T-cell (primary cell): ENCODE results near the gene APBB2. TPM values are rescaled to one million over a fixed set of nuclear protein-coding genes. Genes with fewer than 3 reads are reported as not detected.
"Not testable (repeated sequence)": the region's sequence is repeated elsewhere in the genome, so short reads cannot be mapped to it uniquely, and the experiment has no call there.

ENCODE experiments used
- ATAC-seq, 4 experiments: fragments of 200-7000 bp in 3 of 4; fragments of 150-1000 bp in 1 of 4; cut with Tn5 transposase; replicated peaks in 1 of 4; 1 replicate in 3 of 4; 2 replicates in 1 of 4; pipeline ENCODE4 v1.10.0; 2021; ENCODE audit warnings: moderate library complexity in 3 of 4, mild to moderate bottlenecking in 2 of 4, moderate number of reproducible peaks in 1 of 4
- CTCF ChIA-PET, 2 donors: fragments of 300-600 bp; sonication (Branson Sonifier 250); formaldehyde crosslinking; loops; one replicate each; lab custom pipeline; 2022; ENCODE audit warnings: antibody characterized with exemption in 2 of 2; lab: Charles Lee
- POLR2A ChIA-PET, 2 donors: fragments of 300-600 bp; sonication (Branson Sonifier 250); formaldehyde crosslinking; loops; one replicate each; lab custom pipeline; 2022; ENCODE audit warnings: antibody characterized with exemption in 2 of 2; lab: Charles Lee
- DNase-seq, 35 experiments: peaks; one replicate each; pipeline versions ENCODE4 v3.0.0 to v3.0.0-alpha.2; 2013 to 2023
- H3K27ac ChIP-seq: one replicate; pipeline ENCODE4 v1.5.1; 2013; ENCODE audit warnings: low read length
- H3K27me3 ChIP-seq, 2 experiments: replicated peaks in 1 of 2; 1 replicate in 1 of 2; 2 replicates in 1 of 2; pipeline versions ENCODE4 v1.6.1 to v1.7.0; 2013; ENCODE audit warnings: low read length in 1 of 2, mixed read lengths in 1 of 2; ENCODE audit not compliant: control insufficient read depth in 2 of 2, insufficient read depth in 2 of 2; ENCODE audit errors: extremely low read depth in 1 of 2
- H3K36me3 ChIP-seq, 2 donors: 1 replicate in 1 of 2; 2 replicates in 1 of 2; pipeline versions ENCODE4 v1.6.1 to v1.7.0; 2013; ENCODE audit warnings: low read length in 1 of 2; ENCODE audit not compliant: control insufficient read depth in 2 of 2, insufficient read depth in 1 of 2; ENCODE audit errors: extremely low read depth in 1 of 2
- H3K4me1 ChIP-seq, 2 experiments: 1 replicate in 1 of 2; 2 replicates in 1 of 2; pipeline versions ENCODE4 v1.6.1 to v1.7.0; 2013; ENCODE audit warnings: low read length in 2 of 2, mixed read lengths in 1 of 2; ENCODE audit not compliant: insufficient read depth in 2 of 2, control insufficient read depth in 1 of 2; ENCODE audit errors: extremely low read depth in 1 of 2
- H3K4me3 ChIP-seq, 2 donors: 1 replicate in 1 of 2; 2 replicates in 1 of 2; pipeline versions ENCODE4 v1.5.1 to v1.7.0; 2013; ENCODE audit warnings: mild to moderate bottlenecking in 2 of 2, low read length in 1 of 2, moderate library complexity in 1 of 2; ENCODE audit not compliant: control insufficient read depth in 1 of 2; ENCODE audit errors: extremely low read depth in 1 of 2
- H3K9me3 ChIP-seq: 2 replicates; pipeline ENCODE4 v1.7.0; 2013
- H3K27ac Mint-ChIP-seq, 2 donors: one replicate each; pipeline ENCODE4 v1.8.0; 2020 to 2021; ENCODE audit warnings: mild to moderate bottlenecking in 2 of 2, mixed read lengths in 2 of 2
- H3K27me3 Mint-ChIP-seq, 2 donors: one replicate each; pipeline ENCODE4 v1.8.0; 2021 to 2022; ENCODE audit warnings: mixed read lengths in 2 of 2
- H3K36me3 Mint-ChIP-seq: one replicate; pipeline ENCODE4 v1.8.0; 2021; ENCODE audit warnings: mixed read lengths
- H3K4me1 Mint-ChIP-seq, 3 donors: one replicate each; pipeline ENCODE4 v1.8.0; 2020 to 2022; ENCODE audit warnings: mixed read lengths in 3 of 3, mild to moderate bottlenecking in 1 of 3
- H3K4me3 Mint-ChIP-seq, 3 donors: one replicate each; pipeline ENCODE4 v1.8.0; 2020 to 2022; ENCODE audit warnings: mild to moderate bottlenecking in 3 of 3, mixed read lengths in 3 of 3, moderate library complexity in 3 of 3
- H3K9me3 Mint-ChIP-seq, 3 donors: one replicate each; pipeline ENCODE4 v1.8.0; 2020 to 2022; ENCODE audit warnings: mixed read lengths in 3 of 3
- WGBS: methylation state at CpG from one replicate; pipeline ENCODE4 v1.1.5; 2013; ENCODE audit warnings: missing lambda C conversion rate; ENCODE audit not compliant: insufficient coverage; 5-methylcytosine and 5-hydroxymethylcytosine counted together
- total RNA-seq, 35 experiments: library from RNA in 6 of 35; stranded (reverse) in 6 of 35; fragments of 120-200 nt in 1 of 35; gene quantifications; one replicate each; pipeline versions ENCODE4 v1.2.1 to v1.2.4 and lab custom pipeline; 2013 to 2026

The APBB2 gene
- total RNA-seq, 5 donors from 2014 or later (not counting 1 experiment from before 2014, with no cell fraction given) = 0.23 to 1.6 (median 0.70) TPM

- Histone ChIP-seq H3K9me3 (no peaks in the 10 kb centered on the region), H3K4me1 (peaks cover 0 to 4% of the 10 kb centered on the region in 2 experiments), H3K27ac (no peak overlapping the region), H3K4me3 (no peak overlapping the region), H3K27me3 (peaks cover 0 to 12% of the 10 kb centered on the region in 2 experiments), H3K36me3 (no peaks in the 10 kb centered on the region)
- no CpG with 5 or more reads among the region's 4 CpGs for WGBS
- Mint-ChIP-seq H3K9me3 (no peaks in the 10 kb centered on the region), H3K27me3 (peaks cover 20% of the 10 kb centered on the region in 2 donors), H3K27ac (no peak overlapping the region), H3K4me1 (peaks cover 3 to 6% (median 6%) of the 10 kb centered on the region in 3 donors), H3K36me3 (no peaks in the 10 kb centered on the region), H3K4me3 (no peak overlapping the region)
- ATAC-seq = no peak
- ChIA-PET POLR2A (no interaction called here), CTCF (interaction anchor here in 1 of 2 donors (1.1 kb wide), 1 partner anchor 10 kb away, joined by 3 read pairs; no protein-coding TSS in a partner anchor)
- DNase-seq = no peak
These were observed 287.3 kb downstream of the APBB2 start for GRCh38 chr4:40927074-40927473.

- POLR2A ChIA-PET = interaction anchor here in 1 of 2 donors (0.6 kb wide), 1 partner anchor 728 kb away, joined by 6 read pairs; no protein-coding TSS in a partner anchor
- ATAC-seq = no peak
These were observed 289.6 kb downstream of the APBB2 start for GRCh38 chr4:40924793-40925117.

GRCh38 chr4:40924096-40924792, 290.1 kb downstream of the APBB2 start:
- no peak overlapping the region for H3K27ac ChIP-seq
- H3K9me3 Mint-ChIP-seq = no peaks in the 10 kb centered on the region
- 97% methylated on average over 6 of the region's 11 CpGs for WGBS
- peaks cover 0 to 8% of the 10 kb centered on the region in 2 experiments for H3K27me3 ChIP-seq
- POLR2A ChIA-PET = no interaction called here
- peaks cover 0 to 4% of the 10 kb centered on the region in 2 experiments for H3K4me1 ChIP-seq
- no peak overlapping the region for H3K4me3 ChIP-seq
- ATAC-seq (peak; percentile 63 to 73 (median 68)), DNase-seq (peak in 34 of 35 experiments; percentile 11 to 60 (median 42))
- no peak overlapping the region for H3K4me3 Mint-ChIP-seq
- no peaks in the 10 kb centered on the region for H3K36me3 Mint-ChIP-seq
- H3K27ac Mint-ChIP-seq = no peak overlapping the region
- H3K9me3 ChIP-seq = no peaks in the 10 kb centered on the region
- peaks cover 3 to 6% (median 6%) of the 10 kb centered on the region in 3 donors for H3K4me1 Mint-ChIP-seq
- CTCF ChIA-PET = interaction anchor here (0.5 to 1.5 kb wide), 11 partner anchors 9 to 1441 kb away, joined by 3 to 5 read pairs (median 3); no protein-coding TSS in a partner anchor
- no peaks in the 10 kb centered on the region for H3K36me3 ChIP-seq
- H3K27me3 Mint-ChIP-seq = peaks cover 19 to 20% of the 10 kb centered on the region in 2 donors

More at GRCh38 chr4:40924793-40925117, 289.6 kb downstream of the APBB2 start:
- Mint-ChIP-seq H3K4me1 (peaks cover 3 to 6% (median 6%) of the 10 kb centered on the region in 3 donors), H3K27ac (no peak overlapping the region), H3K9me3 (no peaks in the 10 kb centered on the region), H3K36me3 (no peaks in the 10 kb centered on the region), H3K27me3 (peaks cover 19 to 20% of the 10 kb centered on the region in 2 donors), H3K4me3 (no peak overlapping the region)
- CTCF ChIA-PET = interaction anchor here (0.6 to 1.5 kb wide), 9 partner anchors 9 to 756 kb away, joined by 3 to 5 read pairs (median 3); no protein-coding TSS in a partner anchor
- no peaks in the 10 kb centered on the region for H3K36me3 ChIP-seq
- H3K27me3 ChIP-seq = peaks cover 0 to 8% of the 10 kb centered on the region in 2 experiments
- H3K4me3 ChIP-seq = no peak overlapping the region
- no peaks in the 10 kb centered on the region for H3K9me3 ChIP-seq
- WGBS = no CpG with 5 or more reads among the region's 6 CpGs
- no peak for DNase-seq
- peaks cover 0 to 4% of the 10 kb centered on the region in 2 experiments for H3K4me1 ChIP-seq
- H3K27ac ChIP-seq = no peak overlapping the region

GRCh38 chr4:40923316-40924095, 290.8 kb downstream of the APBB2 start:
- no peak overlapping the region for H3K4me3 Mint-ChIP-seq
- H3K9me3 Mint-ChIP-seq = no peaks in the 10 kb centered on the region
- WGBS = 88% methylated on average over 18 of the region's 19 CpGs
- no peak overlapping the region for H3K27ac ChIP-seq
- H3K36me3 Mint-ChIP-seq = no peaks in the 10 kb centered on the region
- H3K4me1 Mint-ChIP-seq = peaks cover 3 to 6% (median 6%) of the 10 kb centered on the region in 3 donors
- H3K4me1 ChIP-seq = peaks cover 0 to 4% of the 10 kb centered on the region in 2 experiments
- H3K4me3 ChIP-seq = no peak overlapping the region
- H3K27ac Mint-ChIP-seq = no peak overlapping the region
- ChIA-PET CTCF (interaction anchor here in 1 of 2 donors (0.5 to 1.0 kb wide), 3 partner anchors 11 to 1440 kb away, joined by 3 to 5 read pairs (median 3); no protein-coding TSS in a partner anchor), POLR2A (no interaction called here)
- H3K27me3 Mint-ChIP-seq = peaks cover 19 to 20% of the 10 kb centered on the region in 2 donors
- H3K27me3 ChIP-seq = peaks cover 0 to 8% of the 10 kb centered on the region in 2 experiments
- no peak for ATAC-seq
- no peak for DNase-seq
- H3K36me3 ChIP-seq = no peaks in the 10 kb centered on the region
- H3K9me3 ChIP-seq = no peaks in the 10 kb centered on the region

- H3K36me3 ChIP-seq, H3K27ac Mint-ChIP-seq: not testable (repeated sequence)
- WGBS = 70% methylated on average over 1 of the region's 6 CpGs
These were observed 294.4 kb downstream of the APBB2 start for GRCh38 chr4:40919976-40920375.

GRCh38 chr4:40918330-40918729, 296.0 kb downstream of the APBB2 start:
- peaks cover 0 to 4% of the 10 kb centered on the region in 2 donors for H3K27me3 Mint-ChIP-seq
- H3K4me3 ChIP-seq = no peak overlapping the region
- POLR2A ChIA-PET = no interaction called here
- ATAC-seq (no peak), DNase-seq (no peak)
- WGBS = no CpG with 5 or more reads among the region's 4 CpGs
- no peaks in the 10 kb centered on the region for H3K27me3 ChIP-seq
- no peak overlapping the region for H3K27ac ChIP-seq
- CTCF ChIA-PET = interaction anchor here (0.7 to 1.0 kb wide), 3 partner anchors 11 to 31 kb away, joined by 3 to 5 read pairs (median 3); no protein-coding TSS in a partner anchor
- no peak overlapping the region for H3K27ac Mint-ChIP-seq
- no peaks in the 10 kb centered on the region for H3K36me3 Mint-ChIP-seq
- no peaks in the 10 kb centered on the region for H3K36me3 ChIP-seq
- peaks cover 0 to 2% (median 0%) of the 10 kb centered on the region in 3 donors for H3K4me1 Mint-ChIP-seq
- no peaks in the 10 kb centered on the region for H3K4me1 ChIP-seq
- no peaks in the 10 kb centered on the region for H3K9me3 Mint-ChIP-seq
- no peak overlapping the region for H3K4me3 Mint-ChIP-seq
- H3K9me3 ChIP-seq = no peaks in the 10 kb centered on the region

More at GRCh38 chr4:40919976-40920375, 294.4 kb downstream of the APBB2 start:
- H3K27ac ChIP-seq, H3K4me1 Mint-ChIP-seq, H3K4me3 ChIP-seq, H3K27me3 Mint-ChIP-seq, H3K9me3 ChIP-seq, ATAC-seq, DNase-seq, H3K9me3 Mint-ChIP-seq, H3K4me1 ChIP-seq, H3K36me3 Mint-ChIP-seq, H3K4me3 Mint-ChIP-seq, H3K27me3 ChIP-seq, POLR2A ChIA-PET: not testable (repeated sequence)
- CTCF ChIA-PET = interaction anchor here in 1 of 2 donors (0.6 kb wide), 1 partner anchor 169 kb away, joined by 3 read pairs; no protein-coding TSS in a partner anchor
